HG03342 (cell line): ENCODE data around the gene ELP4.
"Not testable (repeated sequence)": the region's sequence is repeated elsewhere in the genome, so short reads cannot be mapped to it uniquely, and the experiment has no call there.

Experiments
- ATAC-seq: cut with Tn5 transposase; IDR thresholded peaks from one replicate; pipeline ENCODE4 v1.9.1; 2021; ENCODE audit warnings: mild to moderate bottlenecking, moderate library complexity; ENCODE audit not compliant: unreplicated experiment

Gene ELP4

DNA sequence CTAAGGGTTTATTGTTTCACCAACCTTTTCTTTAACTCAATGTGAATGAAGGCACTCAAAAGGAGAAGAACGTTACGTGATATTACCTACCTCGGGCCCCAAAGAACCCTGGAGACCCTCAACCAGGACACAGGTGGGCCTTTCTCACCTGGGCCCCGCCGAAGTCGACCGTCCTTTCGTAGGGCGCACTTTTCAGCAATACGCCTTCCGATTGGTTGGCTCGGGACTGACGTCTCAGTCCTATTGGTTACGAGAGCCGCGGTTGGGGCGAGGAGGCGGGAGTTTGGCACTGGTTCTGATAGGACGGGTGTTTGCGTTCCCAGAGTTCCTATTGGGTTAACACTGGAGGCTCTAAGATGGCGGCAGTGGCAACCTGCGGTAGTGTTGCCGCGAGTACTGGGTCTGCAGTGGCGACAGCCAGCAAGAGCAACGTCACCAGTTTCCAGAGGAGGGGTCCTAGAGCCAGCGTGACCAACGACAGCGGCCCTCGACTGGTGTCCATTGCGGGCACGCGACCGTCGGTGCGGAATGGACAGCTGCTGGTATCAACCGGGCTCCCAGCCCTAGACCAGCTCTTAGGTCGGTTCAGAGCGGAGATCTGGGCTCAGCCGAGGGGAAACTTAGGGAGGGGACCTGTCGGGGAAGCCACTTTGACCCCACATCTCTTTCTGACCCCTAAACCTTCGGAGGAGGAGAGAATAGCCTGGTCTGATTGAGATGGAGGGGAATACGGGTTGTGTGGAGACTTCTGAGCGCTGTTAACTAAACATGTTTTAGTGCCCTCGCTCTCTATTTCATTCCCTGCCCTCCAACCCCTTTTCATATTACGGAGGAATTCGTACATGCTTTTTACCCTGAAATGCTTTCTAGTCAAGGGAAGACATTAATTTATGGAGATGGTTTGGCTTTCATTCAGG, at the start of gene ELP4, which contains the start of gene IMMP1L:
Gene ELP4, plus strand, starts transcription at position 339 of the 917 bp plus-strand sequence. Its CDS starts 18 bp downstream, at position 357.
Gene IMMP1L, minus strand, starts transcription at position 194 of the 917 bp plus-strand sequence. CDS start 46,346 bp downstream, outside the sequence.
- peak; percentile 100 for ATAC-seq

- no peak for ATAC-seq
Measured at GRCh38 chr11:31464436-31464835, 45.1 kb upstream of the ELP4 start.

- ATAC-seq: no peak
Measured at GRCh38 chr11:31474083-31474482, 35.5 kb upstream of the ELP4 start.

- no peak for ATAC-seq
Measured at GRCh38 chr11:31477528-31478222, 31.9 kb upstream of the ELP4 start.

- ATAC-seq: no peak
Measured at GRCh38 chr11:31478223-31478590, 31.4 kb upstream of the ELP4 start.

DNA sequence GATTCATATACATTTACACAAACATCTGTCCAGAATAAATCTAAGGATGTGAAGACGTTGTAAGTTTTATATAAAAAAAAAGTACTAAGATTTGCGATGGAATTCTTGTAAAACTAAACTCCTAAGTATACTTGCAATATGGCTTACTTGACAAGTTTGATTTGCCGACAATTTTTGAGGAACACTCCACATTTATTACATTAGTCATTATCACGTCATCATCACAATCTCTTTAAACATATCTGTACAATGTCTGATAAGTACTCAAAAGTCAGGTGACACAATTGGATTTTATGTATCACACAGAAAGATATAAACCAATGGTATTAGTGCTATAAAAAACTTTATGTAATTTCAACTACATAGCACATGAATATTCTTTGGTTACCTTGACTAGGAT, 30.5 kb upstream of the ELP4 start:
- no peak for ATAC-seq

- ATAC-seq: no peak
Measured at GRCh38 chr11:31480930-31481329, 28.6 kb upstream of the ELP4 start.

DNA sequence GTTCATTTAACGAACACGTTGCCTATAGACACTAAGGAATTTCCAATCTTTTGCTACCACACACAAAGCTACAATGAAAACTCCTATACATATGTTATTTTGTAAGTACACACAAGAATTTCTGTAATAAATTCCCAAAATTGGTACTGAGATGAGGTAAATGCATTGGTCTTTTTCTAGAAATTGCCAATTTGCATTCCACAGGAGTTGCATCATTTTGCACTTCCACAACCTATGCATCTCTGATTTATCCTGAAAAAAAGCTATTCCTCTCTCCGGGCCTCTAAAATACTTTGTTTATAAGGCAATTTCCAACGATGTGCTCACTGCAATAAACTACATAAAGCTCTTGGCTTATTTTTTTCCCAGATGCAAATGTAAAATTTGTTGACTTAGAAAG, 25.1 kb upstream of the ELP4 start:
- no peak for ATAC-seq

DNA sequence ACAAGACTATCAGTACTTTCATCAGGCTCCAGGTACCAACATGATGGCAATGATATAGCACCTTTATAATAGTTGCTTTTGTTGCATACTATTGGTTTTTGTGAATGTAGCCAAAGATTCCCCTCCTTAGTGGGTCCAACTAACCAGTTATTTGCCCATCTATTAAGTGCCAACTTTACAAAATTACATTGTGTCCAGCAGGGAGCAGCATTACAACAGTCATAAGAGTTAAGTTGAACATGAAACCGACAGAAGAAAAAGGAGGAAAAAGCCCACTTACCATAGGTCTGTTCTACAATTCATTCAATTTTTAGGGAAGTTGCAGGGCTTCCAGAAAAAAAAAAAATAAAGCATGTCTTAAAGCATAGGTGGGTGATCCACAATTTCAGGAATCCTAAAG, 21.7 kb upstream of the ELP4 start:
- ATAC-seq: no peak

- ATAC-seq: no peak
Measured at GRCh38 chr11:31492320-31492913, 17.1 kb upstream of the ELP4 start.

DNA sequence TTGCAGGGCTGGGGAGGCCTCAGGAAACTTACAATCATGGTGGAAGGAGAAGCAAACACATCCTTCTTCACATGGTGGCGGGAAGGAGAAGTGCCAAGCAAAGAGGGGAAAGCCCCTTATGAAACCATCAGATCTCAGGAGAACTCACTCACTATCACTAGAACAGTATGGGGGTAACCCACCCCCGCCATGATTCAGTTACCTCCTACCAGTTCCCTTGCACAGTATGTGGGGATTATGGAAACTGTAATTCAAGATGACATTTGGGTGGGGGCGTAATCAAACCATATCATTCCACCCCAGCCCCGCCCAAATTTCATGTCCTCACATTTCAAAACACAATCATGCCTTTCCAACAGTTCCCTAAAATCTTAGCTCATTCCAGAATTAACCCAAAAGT, 16.3 kb upstream of the ELP4 start:
- ATAC-seq: no peak

GRCh38 chr11:31493762-31494161, 15.8 kb upstream of the ELP4 start:
- not testable (repeated sequence) for ATAC-seq

DNA sequence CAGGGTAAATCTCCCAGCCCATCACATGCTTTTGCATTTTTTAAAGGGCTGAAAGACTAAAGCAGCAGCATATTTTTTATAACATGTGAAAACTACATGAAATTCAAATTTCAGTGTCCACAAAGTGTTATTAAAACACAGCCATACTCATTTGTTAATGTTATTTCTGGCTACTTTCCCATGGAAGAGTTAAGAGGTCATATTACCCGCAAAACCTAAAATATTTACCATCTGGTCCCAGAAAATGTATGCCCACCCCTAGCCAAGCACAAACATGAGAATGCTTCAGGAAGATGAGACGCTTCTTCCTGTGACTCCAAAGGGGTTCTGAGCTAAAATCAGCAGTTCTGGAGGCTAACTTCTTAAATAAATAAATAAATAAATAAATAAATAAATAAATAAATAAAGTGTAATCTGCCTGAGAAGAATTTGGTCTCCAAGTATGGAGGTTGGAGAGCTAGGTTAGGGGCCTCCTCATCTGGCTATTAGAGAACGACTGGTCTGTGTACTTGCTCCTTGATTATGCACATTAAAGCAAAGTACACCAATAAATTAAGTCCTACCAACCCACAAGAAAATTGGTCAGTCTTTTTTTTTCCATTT, 9.9 kb upstream of the ELP4 start:
- ATAC-seq: no peak

DNA sequence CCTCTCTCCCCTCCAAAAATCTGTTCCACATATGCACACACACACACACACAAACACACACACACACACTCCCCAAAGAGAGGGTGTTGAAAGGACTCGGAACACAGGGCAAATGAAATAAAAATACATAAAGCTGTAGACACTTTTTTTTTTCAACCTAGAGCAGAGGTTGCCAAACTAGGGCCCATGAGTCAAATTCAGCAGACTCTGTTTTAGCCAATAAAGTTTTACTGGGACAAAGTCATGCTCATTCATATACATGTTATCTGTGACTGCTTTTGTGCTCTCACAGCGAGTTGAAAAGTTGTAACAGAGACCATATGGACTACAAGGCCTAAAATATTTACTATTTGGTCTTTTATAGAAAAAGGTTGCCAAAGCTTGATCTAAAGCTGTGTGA, 9.0 kb upstream of the ELP4 start:
- ATAC-seq: no peak

DNA sequence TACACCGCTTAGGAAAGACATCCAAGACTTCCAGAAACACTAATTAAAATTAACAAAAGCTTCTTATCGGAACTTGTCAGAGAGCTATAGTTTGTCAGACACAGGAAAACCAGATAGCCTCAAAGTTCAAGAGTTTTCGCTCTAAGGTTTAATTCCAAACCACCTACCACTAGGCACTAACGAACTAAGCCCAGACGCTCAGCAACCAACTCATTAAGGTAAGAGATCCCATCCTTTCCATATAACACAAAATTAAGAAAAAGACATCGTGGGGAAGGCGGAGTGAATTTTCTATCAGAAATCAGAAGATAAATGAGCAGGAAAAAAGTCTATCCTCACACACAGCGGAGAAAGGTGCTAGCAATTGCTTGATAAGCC, 527 bp upstream of the ELP4 start:
- ATAC-seq: peak; percentile 6

DNA sequence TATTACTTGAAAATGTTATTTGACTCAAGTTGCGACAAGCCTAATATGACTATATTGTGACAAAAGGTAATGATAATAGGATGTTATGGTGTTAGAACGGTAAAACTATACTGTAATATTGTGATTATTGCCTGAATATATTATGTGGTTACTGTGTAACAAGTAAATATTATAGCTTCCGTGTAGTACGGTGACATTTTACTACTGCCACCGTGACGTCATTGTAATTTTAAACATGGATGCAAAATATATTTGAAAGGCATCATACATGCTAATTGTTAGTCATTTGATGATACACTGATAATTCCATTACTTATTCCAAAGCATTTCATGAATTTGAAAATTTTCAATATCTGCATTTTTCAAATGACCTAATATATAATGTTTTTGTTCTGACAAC, 2.5 kb downstream of the ELP4 start:
- ATAC-seq: no peak

- ATAC-seq: no peak
Measured at GRCh38 chr11:31521497-31522150, 12.1 kb downstream of the ELP4 start.

DNA sequence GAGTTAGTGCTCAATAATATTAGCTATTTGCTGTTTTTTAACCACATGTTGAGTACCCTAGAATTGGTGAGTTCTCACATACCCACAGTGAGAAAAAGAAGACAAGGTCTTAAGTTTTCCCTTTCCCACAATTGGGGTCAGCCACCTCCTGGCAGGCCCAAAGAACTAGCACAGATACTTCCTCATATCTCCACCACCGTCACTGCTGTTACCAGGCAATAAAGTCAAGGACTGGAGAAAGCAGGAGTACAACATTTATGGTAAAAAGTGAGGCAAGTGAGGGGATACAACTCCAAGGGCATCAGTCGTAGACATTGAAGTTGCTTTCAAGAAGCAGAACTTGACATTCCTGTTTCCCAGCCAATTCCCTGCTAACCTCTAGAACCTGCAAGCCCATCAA, 19.6 kb downstream of the ELP4 start:
- ATAC-seq: no peak

DNA sequence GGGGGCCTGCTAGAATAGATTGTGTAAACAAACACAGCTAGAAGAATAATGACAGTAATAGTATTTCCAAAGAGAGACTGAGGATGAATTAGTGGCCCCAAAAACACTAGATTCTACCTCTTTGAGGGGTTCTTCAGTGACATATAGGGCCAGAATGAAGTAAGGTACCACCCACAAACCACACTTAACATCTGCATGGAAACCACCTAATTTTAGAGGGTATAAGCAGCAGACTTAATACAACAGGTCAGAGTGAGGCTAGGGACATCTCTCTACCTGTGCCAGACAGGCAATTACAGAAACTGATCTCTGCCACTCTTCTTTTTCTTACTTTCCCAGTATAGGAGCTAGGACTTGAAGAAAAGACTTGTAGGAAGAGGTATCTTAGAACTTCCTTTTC, 20.1 kb downstream of the ELP4 start:
- ATAC-seq: peak; percentile 49

- no peak for ATAC-seq
Measured at GRCh38 chr11:31531293-31531692, 21.7 kb downstream of the ELP4 start.

- ATAC-seq: no peak
Measured at GRCh38 chr11:31535479-31535878, 25.9 kb downstream of the ELP4 start.
